Heart right ventricle (tissue), 16 donors: ENCODE measurements around the gene TBXAS1. TPM values are rescaled to one million over a fixed set of nuclear protein-coding genes. Genes with fewer than 3 reads are reported as not detected.
"Not testable (repeated sequence)": the region's sequence is repeated elsewhere in the genome, so short reads cannot be mapped to it uniquely, and the experiment has no call there.

ENCODE experiments used
- ATAC-seq, 8 donors: fragments of 200-7000 bp; cut with Tn5 transposase; one replicate each; pipeline ENCODE4 v1.9.1; 2020; ENCODE audit warnings: mild to moderate bottlenecking in 8 of 8, moderate library complexity in 8 of 8, moderate number of reproducible peaks in 1 of 8
- DNase-seq, 2 donors: peaks; one replicate each; pipeline ENCODE4 v3.0.0-alpha.2; 2020
- H3K27ac ChIP-seq, 10 donors: fragments of 200-600 bp; sonication (generic) in 2 of 10; one replicate each; pipeline versions ENCODE4 v1.5.0 to v1.8.0; 2020 to 2022; ENCODE audit warnings: mild to moderate bottlenecking in 3 of 10
- H3K27me3 ChIP-seq, 7 donors: fragments of 200-600 bp; one replicate each; pipeline ENCODE4 v1.8.0; 2021 to 2022; ENCODE audit warnings: mild to moderate bottlenecking in 2 of 7
- H3K36me3 ChIP-seq, 9 donors: fragments of 200-600 bp; sonication (generic) in 1 of 9; one replicate each; pipeline versions ENCODE4 v1.5.0 to v1.8.0; 2020 to 2022; ENCODE audit warnings: mild to moderate bottlenecking in 2 of 9
- H3K4me1 ChIP-seq, 9 donors: fragments of 200-600 bp; sonication (generic) in 1 of 9; one replicate each; pipeline versions ENCODE4 v1.5.0 to v1.8.0; 2020 to 2022; ENCODE audit warnings: mild to moderate bottlenecking in 4 of 9
- H3K4me3 ChIP-seq, 10 donors: fragments of 200-600 bp; sonication (generic) in 2 of 10; one replicate each; pipeline versions ENCODE4 v1.5.0 to v1.8.0; 2020 to 2022; ENCODE audit warnings: mild to moderate bottlenecking in 7 of 10, moderate library complexity in 2 of 10
- H3K9me3 ChIP-seq, 11 donors: fragments of 200-600 bp in 10 of 11; sonication (generic) in 2 of 11; one replicate each; pipeline versions ENCODE4 v1.5.0 to v1.8.0; 2013 to 2022; ENCODE audit warnings: mild to moderate bottlenecking in 2 of 11, control low read depth in 1 of 11, moderate library complexity in 1 of 11
- CTCF ChIP-seq, 9 donors: fragments of 200-600 bp; sonication (generic) in 2 of 9; IDR thresholded peaks; one replicate each; pipeline versions ENCODE4 v1.5.0 to v1.8.0; 2021 to 2022; ENCODE audit warnings: antibody characterized with exemption in 9 of 9, mild to moderate bottlenecking in 5 of 9, moderate library complexity in 1 of 9
- WGBS, 2 donors: extraction: QIAGEN DNeasy Blood & Tissue Kit; methylation state at CpG; one replicate each; pipeline ENCODE4 v1.1.7; 2013; ENCODE audit warnings: inconsistent platforms in 1 of 2; 5-methylcytosine and 5-hydroxymethylcytosine counted together
- intact Hi-C, 10 donors: fragments of 100-400 bp; cut with DNase I; formaldehyde crosslinking; loops; one replicate each; pipeline versions ENCODE4 v1.11.1 to v1.14.2; 2022
- polyA plus RNA-seq, 2 donors: library from polyadenylated mRNA; stranded (reverse); fragments of 200-250 nt; gene quantifications; one replicate each; pipeline ENCODE4 v1.2.3, GENCODE V29; 2013
- total RNA-seq, 10 donors: library from RNA; stranded (reverse); fragmentation: NEBNext Ultra II Directional in 3 of 10; extraction: Animal tissue kit (Norgen Biotek cat#: 25700) in 3 of 10; gene quantifications; one replicate each; pipeline versions ENCODE4 v1.2.1 to v1.2.4, GENCODE V29; 2021 to 2023
- donor health status: Arrhythmogenic right ventricular cardiomyopathy.
- donor health status: ischemic (EF 13 %, LVEDD 7.1; RV severe dilation, severe dysfunction).
- donor health status: healthy with polysubstance abuse.
- donor health status: DM: no; HTN: yes; CAD: no.
- donor health status: DM: no; HTN: no; CAD: no.
- donor health status: ischemic (EF 25% LVEDD 6.9; RV normal size, moderate dysfunction).
- donor health status: ischemic (EF 25% LVEDD 5.7; RV mildly dilated, moderate dysfunction).
- donor health status: healthy.
- donor health status: DM: yes; HTN: yes; CAD: no.
- donor health status: Ischemic cardiomyopathy.
- donor health status: ischemic (EF 35%, LVEDD 5.7; RV mildly dilated, moderate dysfunction).
- donor health status: nonischemic (EF 11% LVEDD 7.7; RV severe dilation, severe dysfunction).
- donor health status: DM: yes; HTN: yes; CAD: no.
- donor health status: PGD.
- donor health status: ischemic (EF 29% LVEDD 5.4; RV normal size, mild dysfunction).
- donor health status: nonischemic (EF 23%, LVEDD 6.1; RV moderate dilation, normal function).

The TBXAS1 gene
- total and polyA plus RNA-seq, 12 donors, result 1.7 to 17.7 (median 3.7) TPM

- H3K4me1 ChIP-seq, result peaks cover 0 to 5% (median 1%) of the 10 kb centered on the region in 9 donors
- H3K9me3 ChIP-seq, result peaks cover 0 to 8% (median 0%) of the 10 kb centered on the region in 11 donors
- H3K36me3 ChIP-seq, result peaks cover 0 to 4% (median 0%) of the 10 kb centered on the region in 9 donors
- intact Hi-C loops, result no loop called here
- no peaks in the 10 kb centered on the region for H3K27me3 ChIP-seq
- TF ChIP-seq CTCF (IDR thresholded peaks at IDR 0.05), result no peak
- H3K27ac ChIP-seq, result no peak overlapping the region
- no peak overlapping the region for H3K4me3 ChIP-seq
- no peak for ATAC-seq
- 83 to 88% methylated on average over 3 of the region's 3 CpGs for WGBS, 2 donors
- no peak for DNase-seq
These were observed 95.4 kb downstream of the TBXAS1 start for GRCh38 chr7:139924461-139924860.

GRCh38 chr7:139929221-139929620 is 100.2 kb downstream of the TBXAS1 start:
- intact Hi-C loops, result loop anchor here in 1 of 10 donors (5.0 kb wide), 1 partner anchor 222 kb away; no protein-coding TSS in a partner anchor

GRCh38 chr7:139930286-139930965 is 101.4 kb downstream of the TBXAS1 start:
- H3K4me3 ChIP-seq, result no peak overlapping the region
- no peak for TF ChIP-seq CTCF (IDR thresholded peaks at IDR 0.05)
- H3K27me3 ChIP-seq, result no peaks in the 10 kb centered on the region
- WGBS, 2 donors, result 95% methylated on average over 6 of the region's 6 CpGs
- no peaks in the 10 kb centered on the region for H3K4me1 ChIP-seq
- peaks cover 0 to under 1% (median 0%) of the 10 kb centered on the region in 11 donors for H3K9me3 ChIP-seq
- no peak for DNase-seq
- H3K36me3 ChIP-seq, result peaks cover 0 to under 1% (median 0%) of the 10 kb centered on the region in 9 donors
- intact Hi-C loops, result no loop called here
- no peak for ATAC-seq
- H3K27ac ChIP-seq, result no peak overlapping the region

More at GRCh38 chr7:139929221-139929620, 100.2 kb downstream of the TBXAS1 start:
- not testable (repeated sequence) for DNase-seq, H3K4me3 ChIP-seq, ATAC-seq, H3K36me3 ChIP-seq, H3K9me3 ChIP-seq, H3K27ac ChIP-seq, H3K4me1 ChIP-seq, H3K27me3 ChIP-seq
- WGBS, 2 donors, result 92% methylated on average over 8 of the region's 8 CpGs

GRCh38 chr7:139931190-139931934 is 102.3 kb downstream of the TBXAS1 start:
- intact Hi-C loops, result no loop called here
- Histone ChIP-seq H3K4me3 (no peak overlapping the region), H3K4me1 (peaks cover 0 to 3% (median 0%) of the 10 kb centered on the region in 9 donors), H3K27me3 (no peaks in the 10 kb centered on the region), H3K9me3 (no peaks in the 10 kb centered on the region), H3K27ac (no peak overlapping the region), H3K36me3 (peaks cover 0 to 9% (median 0%) of the 10 kb centered on the region in 9 donors)
- DNase-seq (no peak), ATAC-seq (no peak)
- 64 to 68% methylated on average over 8 of the region's 8 CpGs for WGBS, 2 donors
- TF ChIP-seq CTCF (IDR thresholded peaks at IDR 0.05), result no peak
